NK-92 (cell line): Measurements from ENCODE around the gene TEX14.
"Not testable (repeated sequence)": the region's sequence is repeated elsewhere in the genome, so short reads cannot be mapped to it uniquely, and the experiment has no call there.

Source experiments
- DNase-seq: peaks from one replicate; lab custom pipeline; 2025; ENCODE audit not compliant: unreplicated experiment; lab: John Stamatoyannopoulos, UW

Gene TEX14

DNA sequence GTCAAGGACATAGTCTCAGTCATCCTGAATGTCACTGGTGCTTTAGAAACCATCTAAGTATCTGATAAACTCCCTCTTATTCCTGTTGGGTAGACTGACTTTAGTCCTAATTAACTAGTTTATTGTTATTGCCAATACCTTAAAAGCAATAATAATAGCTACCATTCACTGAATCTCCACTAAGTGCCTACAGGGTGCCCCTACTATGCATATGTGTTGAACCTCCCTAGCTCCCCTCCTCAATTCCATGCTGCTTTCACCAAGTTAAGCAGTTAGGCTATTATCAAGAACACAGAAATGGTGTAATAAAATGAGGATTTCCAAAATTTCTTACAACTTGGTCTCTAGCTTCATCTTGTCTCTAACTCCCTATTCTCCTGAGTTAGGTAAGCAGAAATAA, 89.9 kb downstream of the TEX14 start:
- DNase-seq = no peak

DNA sequence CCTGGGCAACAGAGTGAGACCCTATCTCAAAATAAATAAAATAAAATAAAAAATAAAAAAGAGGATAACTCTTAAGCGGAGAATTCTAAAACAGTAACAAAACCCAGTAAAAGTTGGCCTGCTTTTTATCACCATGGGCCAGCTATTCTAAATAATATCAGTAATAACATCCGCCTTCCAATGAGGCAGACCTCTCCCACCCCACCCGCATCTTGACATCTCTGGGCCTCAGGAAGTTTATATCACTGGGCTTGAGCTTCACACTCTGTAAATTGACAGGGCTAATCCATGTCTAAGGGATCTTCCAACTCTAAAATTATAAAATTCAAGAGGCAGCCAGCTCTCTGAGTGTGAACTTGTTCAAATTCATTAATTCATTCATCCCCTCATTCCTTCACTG, 94.5 kb downstream of the TEX14 start:
- no peak for DNase-seq

- DNase-seq = no peak
Measured at GRCh38 chr17:58595194-58595792, 96.6 kb downstream of the TEX14 start.

DNA sequence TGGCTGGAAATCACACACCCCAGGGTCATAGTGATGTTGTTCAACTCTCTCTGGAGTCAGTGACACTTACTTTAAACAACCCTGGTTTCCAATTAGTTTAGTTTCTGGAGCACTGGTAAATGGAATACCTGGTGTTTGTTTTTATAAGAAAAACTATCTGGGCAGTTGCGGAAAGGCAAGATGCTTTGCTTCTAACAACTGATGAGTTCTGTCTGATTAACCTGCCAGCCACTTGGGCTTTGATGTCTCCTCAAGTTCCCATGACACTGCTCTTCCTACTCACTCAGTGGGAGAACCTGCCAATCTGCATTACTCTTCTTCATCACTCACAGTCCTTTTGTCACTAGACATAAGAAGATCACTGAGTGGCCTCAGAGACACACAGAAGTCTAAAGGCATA, 98.7 kb downstream of the TEX14 start:
- no peak for DNase-seq

- DNase-seq = no peak
Measured at GRCh38 chr17:58591455-58591854, 100.4 kb downstream of the TEX14 start.

DNA sequence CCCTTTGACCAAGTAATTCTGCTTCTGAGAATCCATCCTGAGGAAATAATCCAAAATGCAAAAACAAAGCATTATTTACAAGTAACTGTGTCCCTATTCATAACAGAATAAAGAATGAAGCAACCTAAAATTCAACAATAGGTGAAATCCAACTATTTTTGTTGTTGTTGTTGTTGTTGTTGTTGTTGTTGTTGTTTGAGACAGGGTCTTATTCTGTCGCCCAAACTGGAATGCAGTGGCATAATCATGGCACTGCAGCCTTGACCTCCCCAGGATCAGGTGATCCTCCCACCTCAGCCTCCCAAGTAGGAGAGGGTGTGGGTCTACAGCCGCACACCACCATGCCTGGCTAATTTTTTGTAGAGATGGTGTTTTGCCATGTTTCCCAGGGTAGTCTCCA, 101.5 kb downstream of the TEX14 start:
- no peak for DNase-seq

- no peak for DNase-seq
Measured at GRCh38 chr17:58587713-58588117, 104.1 kb downstream of the TEX14 start.

- no peak for DNase-seq
Measured at GRCh38 chr17:58586009-58586644, 105.7 kb downstream of the TEX14 start.

DNA sequence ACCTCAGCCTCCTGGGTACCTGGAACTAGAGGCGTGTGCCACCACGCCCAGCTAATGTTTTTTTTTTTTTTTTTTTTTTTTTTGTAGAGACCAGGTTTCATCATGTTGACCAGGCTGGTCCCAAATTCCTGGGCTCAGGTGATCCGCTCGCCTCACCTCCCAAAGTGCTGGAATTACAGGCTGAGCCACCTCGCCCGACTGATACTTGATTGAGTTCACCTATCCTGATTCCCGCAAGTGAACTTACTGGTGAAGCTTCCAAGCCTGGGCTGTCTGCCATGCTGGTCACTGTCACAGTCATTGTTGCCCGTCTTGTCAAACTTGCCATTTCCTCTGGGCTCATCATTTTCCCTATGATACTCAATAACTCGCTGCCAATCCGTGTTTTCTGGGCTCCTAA, 106.3 kb downstream of the TEX14 start:
- no peak for DNase-seq

DNA sequence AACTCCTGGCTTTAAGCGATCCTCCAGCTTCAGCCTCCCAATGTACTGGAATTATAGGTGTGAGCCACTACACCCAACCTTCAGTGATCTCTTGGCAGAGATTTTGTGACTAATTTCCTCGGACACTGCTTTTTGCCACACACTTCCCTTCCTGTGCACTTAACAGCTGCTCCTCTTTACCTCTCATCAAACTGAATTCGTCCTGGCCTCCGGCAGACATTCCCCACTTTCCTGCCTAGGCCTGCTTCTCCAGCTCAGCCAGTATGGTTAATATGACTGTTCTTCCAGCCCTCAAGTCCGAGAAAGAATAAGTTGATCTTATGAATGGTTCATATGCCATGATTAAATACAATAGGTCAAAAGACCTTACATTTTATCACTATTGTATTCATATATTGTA, 108.4 kb downstream of the TEX14 start:
- DNase-seq = no peak

DNA sequence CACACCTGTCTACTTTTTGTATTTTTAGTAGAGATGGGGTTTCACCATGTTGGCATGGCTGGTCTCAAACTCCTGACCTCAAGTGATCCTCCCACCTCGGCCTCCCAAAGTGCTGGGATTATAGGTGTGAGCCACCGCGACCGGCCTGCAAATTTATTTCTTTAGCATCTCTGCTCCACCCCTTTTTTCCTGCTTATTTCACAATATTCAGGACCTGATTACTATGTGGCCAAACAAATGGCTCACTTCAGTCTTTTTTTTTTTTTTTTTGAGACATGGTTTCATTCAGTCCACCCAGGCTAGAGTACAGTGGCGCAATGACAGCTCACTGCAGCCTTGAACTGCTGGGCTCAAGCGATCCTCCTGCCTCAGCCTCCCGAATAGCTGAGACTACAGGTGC, 109.1 kb downstream of the TEX14 start:
- DNase-seq = not testable (repeated sequence)

DNA sequence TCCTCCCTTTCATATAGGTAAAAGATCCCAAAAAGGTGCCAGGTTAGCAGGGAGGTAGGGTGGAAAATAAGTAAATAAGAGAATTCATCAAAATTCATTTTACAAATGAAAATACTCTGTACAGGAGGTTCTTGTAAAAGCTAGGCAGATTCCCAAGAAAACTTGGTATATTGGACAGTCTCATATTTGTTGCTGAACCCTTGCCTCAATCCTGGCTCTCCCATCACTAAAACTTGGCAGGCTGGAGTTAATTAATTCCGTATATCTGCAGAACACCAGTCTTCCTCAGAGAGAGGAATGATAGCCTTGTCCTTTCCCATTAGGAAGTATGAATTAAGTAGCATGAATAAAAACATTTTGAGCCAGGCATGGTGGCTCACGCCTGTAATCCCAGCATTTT, 111.2 kb downstream of the TEX14 start:
- DNase-seq = no peak

- no peak for DNase-seq
Measured at GRCh38 chr17:58577696-58578095, 114.1 kb downstream of the TEX14 start.

DNA sequence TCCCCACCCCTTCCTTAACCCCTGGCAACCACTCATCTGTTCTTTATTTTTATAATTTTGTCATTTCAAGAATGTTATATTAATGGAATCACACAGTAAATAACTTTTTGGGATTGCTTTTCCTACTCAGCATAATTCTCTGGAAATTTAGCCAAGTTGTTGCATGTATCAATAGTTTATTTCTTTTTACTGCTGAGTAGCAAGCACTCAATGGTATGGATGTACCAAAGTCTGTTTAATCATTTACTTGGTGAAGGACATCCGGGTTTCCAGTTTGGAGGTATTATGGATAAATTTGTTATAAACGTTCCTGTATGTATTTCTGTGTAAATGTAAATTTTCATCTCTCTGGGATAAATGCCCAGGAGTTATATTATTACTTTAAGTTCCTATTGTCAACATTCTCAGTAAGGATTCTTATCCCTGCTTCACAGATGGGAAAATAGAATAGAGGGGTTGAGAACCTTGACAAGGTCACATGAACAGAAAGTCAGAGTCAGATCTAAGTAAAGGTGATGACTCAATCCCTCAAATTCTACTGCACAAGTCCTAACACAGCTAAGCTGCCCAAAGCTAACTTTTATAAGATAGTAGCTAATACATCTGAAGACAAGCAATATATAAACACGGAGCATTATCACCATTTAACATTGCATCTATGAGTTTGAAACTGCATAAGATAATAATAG, 115.0 kb downstream of the TEX14 start:
- DNase-seq = no peak

- DNase-seq = no peak
Measured at GRCh38 chr17:58575511-58575910, 116.3 kb downstream of the TEX14 start.

DNA sequence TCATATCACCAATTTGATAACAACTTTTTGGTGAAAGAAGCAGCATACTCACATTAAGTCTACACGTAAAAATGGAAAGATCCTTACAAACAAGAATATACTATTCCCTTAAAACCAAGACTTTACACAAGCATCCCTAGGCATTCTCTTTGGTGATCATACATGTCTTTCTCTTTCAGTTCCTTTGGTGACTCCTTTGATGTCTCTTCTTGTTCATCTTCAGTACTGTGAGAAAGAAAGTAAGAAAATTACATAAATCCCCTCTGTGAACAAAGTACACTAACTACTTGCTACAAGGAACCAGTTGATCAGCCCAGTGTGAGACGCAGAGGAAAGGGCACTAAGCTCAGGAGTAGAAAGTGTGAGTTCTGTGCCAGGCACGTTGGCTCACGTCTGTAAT, 117.8 kb downstream of the TEX14 start:
- no peak for DNase-seq

DNA sequence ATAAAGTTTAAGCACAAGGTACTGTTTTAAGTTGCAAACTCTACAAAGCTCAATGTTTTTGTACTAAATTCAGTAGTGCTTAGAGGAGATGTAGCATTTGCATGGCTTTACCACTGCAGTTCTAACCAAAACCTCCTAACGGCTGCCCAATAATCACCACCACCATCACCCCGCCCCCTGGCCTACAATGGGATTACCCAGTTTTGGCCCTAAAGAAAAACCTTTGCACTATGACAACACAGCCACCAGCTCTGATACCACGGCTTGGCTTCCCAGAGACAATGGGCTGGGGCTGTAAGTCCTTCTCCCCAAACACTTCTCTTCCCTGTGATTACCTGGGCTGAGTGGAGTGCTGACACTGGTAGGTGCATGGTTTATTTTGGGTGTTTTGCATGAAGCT, 119.0 kb downstream of the TEX14 start:
- DNase-seq = no peak

DNA sequence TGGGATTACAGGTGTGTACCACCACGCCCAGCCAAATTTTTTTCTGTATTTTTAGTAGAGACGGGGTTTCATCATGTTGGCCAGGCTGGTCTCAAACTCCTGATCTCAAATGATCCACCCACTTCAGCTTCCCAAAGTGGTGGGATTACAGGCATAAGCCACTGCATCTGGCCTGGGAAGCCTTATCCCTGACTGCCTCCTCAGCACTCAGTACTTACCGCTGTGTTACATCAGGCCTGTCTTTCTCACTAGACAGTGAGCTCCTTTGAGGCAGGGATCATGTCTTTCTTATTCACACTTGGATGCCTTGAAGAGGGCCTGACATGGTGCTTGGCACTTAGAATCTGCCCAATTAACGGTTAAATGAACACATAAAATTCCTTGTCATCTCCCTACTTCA, 121.1 kb downstream of the TEX14 start:
- DNase-seq = no peak

GRCh38 chr17:58569196-58569595, 122.6 kb downstream of the TEX14 start:
- DNase-seq = no peak

DNA sequence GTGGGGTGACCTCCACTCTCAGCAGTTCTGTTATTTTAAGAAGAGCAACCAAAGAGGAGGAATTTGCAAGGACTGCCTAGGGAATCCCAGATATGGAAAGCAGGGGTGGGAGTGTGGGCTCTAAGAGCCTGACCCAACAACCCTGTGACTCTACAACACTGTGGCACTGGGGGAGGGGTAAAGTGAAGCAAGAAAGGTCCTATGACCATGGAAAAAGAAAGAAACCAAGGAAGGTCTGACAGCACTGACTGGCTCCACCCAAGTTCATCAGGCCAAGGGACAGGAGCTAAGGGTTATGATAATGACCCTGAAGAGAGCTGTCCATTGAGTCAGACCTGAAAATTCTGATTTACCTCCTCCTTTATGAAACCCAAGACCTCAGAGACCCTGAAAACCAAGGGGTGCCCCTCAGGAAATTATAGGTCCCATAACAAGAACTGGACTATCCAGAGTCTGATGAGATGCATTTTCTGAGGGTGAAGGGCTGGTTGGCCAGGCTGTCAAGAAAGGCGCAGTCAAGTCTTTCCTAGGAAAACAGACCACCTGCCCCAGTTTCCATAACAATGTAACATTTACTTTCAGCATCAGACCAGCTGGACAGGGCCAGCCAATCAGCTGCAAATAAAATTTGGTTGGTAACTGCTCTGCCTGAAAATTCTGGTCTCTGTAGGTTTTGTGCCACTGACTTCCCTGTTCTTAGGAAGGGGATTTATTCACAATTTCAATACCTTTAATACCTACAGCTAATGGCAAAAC, 123.6 kb downstream of the TEX14 start:
- DNase-seq = no peak

GRCh38 chr17:58565389-58566311, 126.2 kb downstream of the TEX14 start:
- DNase-seq = no peak
